ENCODE measurements around the gene PARP1. TPM values are rescaled to one million over a fixed set of nuclear protein-coding genes. Genes with fewer than 3 reads are reported as not detected.
"Not testable (repeated sequence)": the region's sequence is repeated elsewhere in the genome, so short reads cannot be mapped to it uniquely, and the experiment has no call there.

Gene PARP1
- total RNA-seq, 1 experiment from 2014 or later: 263 TPM

DNA sequence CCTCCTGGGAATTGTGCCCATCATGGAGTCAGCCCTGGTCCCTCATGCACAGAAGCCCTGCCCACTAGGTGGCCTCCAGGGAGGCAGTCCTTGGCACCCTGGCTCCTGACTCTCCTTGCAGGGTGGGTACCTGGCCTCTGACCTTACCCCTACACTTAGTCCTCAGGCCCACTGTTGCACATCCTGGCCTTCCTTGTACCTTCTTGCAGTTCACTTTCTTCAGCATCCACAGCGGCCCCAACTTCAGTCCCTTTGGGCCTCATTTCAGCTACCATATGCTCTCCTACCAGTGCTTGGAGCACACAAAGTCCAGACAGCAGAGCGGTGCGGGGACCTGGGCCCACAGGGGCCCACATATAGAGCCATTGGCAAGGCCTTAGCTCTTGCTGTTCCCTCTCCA, 19.2 kb upstream of the PARP1 start:
- no peak overlapping the region for H3K27ac ChIP-seq (ENCODE audit: low read depth, low read length, poor library complexity, severe bottlenecking)
- H3K4me3 ChIP-seq (ENCODE audit: low read depth, low read length, poor library complexity, severe bottlenecking): no peak overlapping the region
- POLR2A ChIA-PET (ENCODE audit: low non-redundant PET): no interaction called here
- no TSS peak for BruUV-seq (replicated peaks)
- no peaks in the 10 kb centered on the region for H3K9me3 ChIP-seq (ENCODE audit: low read depth, low read length, poor library complexity, severe bottlenecking)
- CTCF ChIA-PET: no interaction called here
- no peaks in the 10 kb centered on the region for H3K36me3 ChIP-seq (ENCODE audit: insufficient read depth, low read length, poor library complexity, severe bottlenecking)
- no peaks in the 10 kb centered on the region for H3K27me3 ChIP-seq (replicated peaks; ENCODE audit: insufficient read depth, low read depth, low read length, poor library complexity)
- TF ChIP-seq, protein P1, sequence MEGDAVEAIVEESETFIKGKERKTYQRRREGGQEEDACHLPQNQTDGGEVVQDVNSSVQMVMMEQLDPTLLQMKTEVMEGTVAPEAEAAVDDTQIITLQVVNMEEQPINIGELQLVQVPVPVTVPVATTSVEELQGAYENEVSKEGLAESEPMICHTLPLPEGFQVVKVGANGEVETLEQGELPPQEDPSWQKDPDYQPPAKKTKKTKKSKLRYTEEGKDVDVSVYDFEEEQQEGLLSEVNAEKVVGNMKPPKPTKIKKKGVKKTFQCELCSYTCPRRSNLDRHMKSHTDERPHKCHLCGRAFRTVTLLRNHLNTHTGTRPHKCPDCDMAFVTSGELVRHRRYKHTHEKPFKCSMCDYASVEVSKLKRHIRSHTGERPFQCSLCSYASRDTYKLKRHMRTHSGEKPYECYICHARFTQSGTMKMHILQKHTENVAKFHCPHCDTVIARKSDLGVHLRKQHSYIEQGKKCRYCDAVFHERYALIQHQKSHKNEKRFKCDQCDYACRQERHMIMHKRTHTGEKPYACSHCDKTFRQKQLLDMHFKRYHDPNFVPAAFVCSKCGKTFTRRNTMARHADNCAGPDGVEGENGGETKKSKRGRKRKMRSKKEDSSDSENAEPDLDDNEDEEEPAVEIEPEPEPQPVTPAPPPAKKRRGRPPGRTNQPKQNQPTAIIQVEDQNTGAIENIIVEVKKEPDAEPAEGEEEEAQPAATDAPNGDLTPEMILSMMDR (conservative IDR thresholded peaks at IDR 0.05; ENCODE audit: low read depth, low read length): no peak
- TF ChIP-seq EZH2 (IDR thresholded peaks at IDR 0.05; ENCODE audit: borderline replicate concordance, low read depth, low read length, poor library complexity, severe bottlenecking): no peak
- no peak for DNase-seq (ENCODE audit: low spot score)
- H3K4me1 ChIP-seq (ENCODE audit: insufficient read depth, low read length, poor library complexity, severe bottlenecking): peaks cover 12% of the 10 kb centered on the region
- intact Hi-C loops (cut with micrococcal nuclease; ENCODE audit: unreplicated experiment): loop anchor here (5.0 to 10.0 kb wide), 2 partner anchors 398 to 1010 kb away; no protein-coding TSS in a partner anchor

DNA sequence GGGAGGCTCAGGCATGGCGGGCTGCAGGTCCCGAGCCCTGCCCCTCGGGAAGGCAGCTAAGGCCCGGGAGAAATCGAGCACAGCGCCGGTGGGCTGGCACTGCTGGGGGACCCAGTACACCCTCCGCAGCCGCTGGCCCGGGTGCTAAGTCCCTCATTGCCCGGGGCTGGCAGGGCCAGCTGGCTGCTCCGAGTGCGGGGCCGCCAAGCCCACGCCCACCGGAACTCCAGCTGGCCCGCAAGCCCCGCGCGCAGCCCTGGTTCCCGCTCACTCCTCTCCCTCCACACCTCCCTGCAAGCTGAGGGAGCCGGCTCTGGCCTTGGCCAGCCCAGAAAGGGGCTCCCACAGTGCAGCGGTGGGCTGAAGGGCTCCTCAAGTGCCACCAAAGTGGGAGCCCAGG, 18.5 kb upstream of the PARP1 start:
- intact Hi-C loops (cut with micrococcal nuclease; ENCODE audit: unreplicated experiment): loop anchor here (5.0 to 10.0 kb wide), 2 partner anchors 398 to 1011 kb away; no protein-coding TSS in a partner anchor
- H3K27ac ChIP-seq (ENCODE audit: low read depth, low read length, poor library complexity, severe bottlenecking); POLR2A ChIA-PET (ENCODE audit: low non-redundant PET); H3K36me3 ChIP-seq (ENCODE audit: insufficient read depth, low read length, poor library complexity, severe bottlenecking); CTCF ChIA-PET; BruUV-seq (replicated peaks); H3K27me3 ChIP-seq (replicated peaks; ENCODE audit: insufficient read depth, low read depth, low read length, poor library complexity); H3K9me3 ChIP-seq (ENCODE audit: low read depth, low read length, poor library complexity, severe bottlenecking); H3K4me3 ChIP-seq (ENCODE audit: low read depth, low read length, poor library complexity, severe bottlenecking); DNase-seq (ENCODE audit: low spot score): not testable (repeated sequence)
- peaks cover 12% of the 10 kb centered on the region for H3K4me1 ChIP-seq (ENCODE audit: insufficient read depth, low read length, poor library complexity, severe bottlenecking)

DNA sequence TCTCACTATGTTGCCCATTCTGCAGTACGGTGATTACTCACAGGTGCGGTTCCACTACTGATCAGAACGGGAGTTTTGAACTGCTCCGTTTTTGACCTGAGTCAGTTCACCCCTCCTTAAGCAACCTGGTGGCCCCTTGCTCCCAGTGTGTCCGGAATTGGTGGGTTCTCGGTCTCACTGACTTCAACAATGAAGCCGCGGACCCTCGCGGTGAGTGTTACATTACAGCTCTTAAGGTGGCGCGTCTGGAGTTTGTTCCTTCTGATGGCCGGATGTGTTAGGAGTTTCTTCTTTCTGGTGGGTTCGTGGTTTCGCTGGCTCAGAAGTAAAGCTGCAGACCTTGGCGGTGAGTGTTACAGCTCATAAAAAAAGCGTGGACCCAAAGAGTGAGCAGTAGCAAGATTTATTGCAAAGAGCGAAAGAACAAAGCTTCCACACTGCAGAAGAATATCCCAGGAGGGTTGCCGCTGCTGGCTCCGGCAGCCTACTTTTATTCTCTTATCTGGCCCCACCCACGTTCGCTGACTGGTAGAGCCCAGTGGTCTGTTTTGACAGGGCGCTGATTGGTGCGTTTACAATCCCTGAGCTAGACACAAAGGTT, 17.6 kb upstream of the PARP1 start:
- POLR2A ChIA-PET (ENCODE audit: low non-redundant PET): no interaction called here
- Histone ChIP-seq H3K4me1 (ENCODE audit: insufficient read depth, low read length, poor library complexity, severe bottlenecking) (peaks cover 12% of the 10 kb centered on the region), H3K27me3 (replicated peaks; ENCODE audit: insufficient read depth, low read depth, low read length, poor library complexity) (no peaks in the 10 kb centered on the region), H3K27ac (ENCODE audit: low read depth, low read length, poor library complexity, severe bottlenecking) (no peak overlapping the region), H3K36me3 (ENCODE audit: insufficient read depth, low read length, poor library complexity, severe bottlenecking) (no peaks in the 10 kb centered on the region), H3K4me3 (ENCODE audit: low read depth, low read length, poor library complexity, severe bottlenecking) (no peak overlapping the region), H3K9me3 (ENCODE audit: low read depth, low read length, poor library complexity, severe bottlenecking) (no peaks in the 10 kb centered on the region)
- no peak for DNase-seq (ENCODE audit: low spot score)
- no peak for TF ChIP-seq EZH2 (IDR thresholded peaks at IDR 0.05; ENCODE audit: borderline replicate concordance, low read depth, low read length, poor library complexity, severe bottlenecking)
- TF ChIP-seq, protein P1 (conservative IDR thresholded peaks at IDR 0.05; ENCODE audit: low read depth, low read length): no peak
- intact Hi-C loops (cut with micrococcal nuclease; ENCODE audit: unreplicated experiment): loop anchor here (1.0 to 10.0 kb wide), 3 partner anchors 183 to 1012 kb away; no protein-coding TSS in a partner anchor
- BruUV-seq (replicated peaks): no TSS peak
- CTCF ChIA-PET: interaction anchor here (0.8 to 1.4 kb wide), 2 partner anchors 17 to 46 kb away, joined by 3 read pairs; partner anchors contain the start of gene PARP1

DNA sequence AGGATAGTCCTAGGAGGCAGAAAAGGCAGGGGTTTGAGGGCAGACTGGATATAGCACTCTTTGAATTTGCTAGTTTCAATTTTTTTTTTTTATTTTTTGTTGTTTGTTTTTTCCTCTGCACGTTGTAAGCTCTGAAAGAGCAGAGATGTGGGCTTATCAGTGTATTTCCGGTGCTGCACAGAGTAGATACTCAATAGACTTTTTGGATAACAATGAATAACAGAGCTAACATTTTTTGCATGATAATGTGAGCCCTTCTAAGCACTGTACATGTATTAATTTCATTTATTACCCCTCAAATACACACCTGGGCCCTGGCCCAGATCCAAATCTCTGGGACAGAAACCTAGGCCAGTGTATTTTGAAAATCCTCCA, 17.1 kb upstream of the PARP1 start:
- H3K36me3 ChIP-seq (ENCODE audit: insufficient read depth, low read length, poor library complexity, severe bottlenecking): no peaks in the 10 kb centered on the region
- H3K4me3 ChIP-seq (ENCODE audit: low read depth, low read length, poor library complexity, severe bottlenecking): no peak overlapping the region
- ChIA-PET POLR2A (ENCODE audit: low non-redundant PET) (no interaction called here), CTCF (interaction anchor here (0.8 to 1.4 kb wide), 2 partner anchors 17 to 47 kb away, joined by 3 read pairs; partner anchors contain the start of gene PARP1)
- no peak overlapping the region for H3K27ac ChIP-seq (ENCODE audit: low read depth, low read length, poor library complexity, severe bottlenecking)
- no TSS peak for BruUV-seq (replicated peaks)
- intact Hi-C loops (cut with micrococcal nuclease; ENCODE audit: unreplicated experiment): loop anchor here (1.0 to 10.0 kb wide), 3 partner anchors 183 to 1012 kb away; no protein-coding TSS in a partner anchor
- TF ChIP-seq, protein P1 (conservative IDR thresholded peaks at IDR 0.05; ENCODE audit: low read depth, low read length): no peak
- no peak for TF ChIP-seq EZH2 (IDR thresholded peaks at IDR 0.05; ENCODE audit: borderline replicate concordance, low read depth, low read length, poor library complexity, severe bottlenecking)
- H3K4me1 ChIP-seq (ENCODE audit: insufficient read depth, low read length, poor library complexity, severe bottlenecking): peaks cover 12% of the 10 kb centered on the region
- no peaks in the 10 kb centered on the region for H3K9me3 ChIP-seq (ENCODE audit: low read depth, low read length, poor library complexity, severe bottlenecking)
- no peaks in the 10 kb centered on the region for H3K27me3 ChIP-seq (replicated peaks; ENCODE audit: insufficient read depth, low read depth, low read length, poor library complexity)
- DNase-seq (ENCODE audit: low spot score): no peak

Data from A673 (cell line).